A673 (cell line): ENCODE data around the gene WDR87. TPM values are rescaled to one million over a fixed set of nuclear protein-coding genes. Genes with fewer than 3 reads are reported as not detected.

Source experiments
- BruUV-seq: library from RNA; stranded (reverse); fragments of 400-500 nt; replicated peaks from 2 replicates; lab custom pipeline; 2021; lab: Mats Ljungman, UMichigan
- CTCF ChIA-PET: fragments of 300-600 bp; sonication (Branson Sonifier 250); formaldehyde crosslinking; loops from one replicate; lab custom pipeline; 2022; ENCODE audit warnings: antibody characterized with exemption; lab: Charles Lee
- POLR2A ChIA-PET: fragments of 300-600 bp; sonication (Branson Sonifier 250); formaldehyde crosslinking; loops from one replicate; lab custom pipeline; 2022; ENCODE audit warnings: antibody characterized with exemption; ENCODE audit not compliant: low non-redundant PET; lab: Charles Lee
- DNase-seq: peaks from one replicate; pipeline ENCODE4 v3.0.0-alpha.2; 2015; ENCODE audit warnings: low spot score
- H3K27ac ChIP-seq: fragments of 200-600 bp; sonication (generic); 2 replicates; pipeline ENCODE4 v1.5.1; 2016; ENCODE audit warnings: mixed run types, low read depth, mild to moderate bottlenecking, mixed read lengths, antibody characterized with exemption, low read length; ENCODE audit not compliant: poor library complexity, severe bottlenecking
- H3K27me3 ChIP-seq: fragments of 200-600 bp; sonication (generic); replicated peaks from 2 replicates; pipeline ENCODE4 v1.6.1; 2017; ENCODE audit warnings: mixed run types, low read depth, mild to moderate bottlenecking, mixed read lengths, antibody characterized with exemption, low read length; ENCODE audit not compliant: insufficient read depth, poor library complexity
- H3K36me3 ChIP-seq: fragments of 200-600 bp; sonication (generic); 2 replicates; pipeline ENCODE4 v1.6.1; 2016; ENCODE audit warnings: mixed run types, mild to moderate bottlenecking, mixed read lengths, antibody characterized with exemption, low read length; ENCODE audit not compliant: insufficient read depth, poor library complexity, severe bottlenecking
- H3K4me1 ChIP-seq: fragments of 200-600 bp; sonication (generic); 2 replicates; pipeline ENCODE4 v1.6.1; 2017; ENCODE audit warnings: mixed run types, mild to moderate bottlenecking, mixed read lengths, antibody characterized with exemption, low read length; ENCODE audit not compliant: insufficient read depth, poor library complexity, severe bottlenecking
- H3K4me3 ChIP-seq: fragments of 200-600 bp; sonication (generic); 2 replicates; pipeline ENCODE4 v1.5.1; 2016; ENCODE audit warnings: low read depth, mixed run types, mild to moderate bottlenecking, mixed read lengths, low read length; ENCODE audit not compliant: poor library complexity, severe bottlenecking
- H3K9me3 ChIP-seq: fragments of 200-600 bp; sonication (generic); 2 replicates; pipeline ENCODE4 v1.6.1; 2016; ENCODE audit warnings: mixed run types, low read depth, mild to moderate bottlenecking, mixed read lengths, antibody characterized with exemption, low read length; ENCODE audit not compliant: poor library complexity, severe bottlenecking
- EZH2 ChIP-seq: fragments of 200-600 bp; sonication (generic); IDR thresholded peaks from 2 replicates; pipeline ENCODE4 v1.6.1; 2017; ENCODE audit warnings: borderline replicate concordance, low read depth, mild to moderate bottlenecking, mixed read lengths, antibody characterized with exemption, low read length; ENCODE audit not compliant: poor library complexity, severe bottlenecking
- intact Hi-C: fragments of 100-400 bp; cut with micrococcal nuclease; formaldehyde crosslinking; loops from one replicate; pipeline ENCODE4 v1.10.0; 2022; ENCODE audit not compliant: unreplicated experiment
- total RNA-seq: library from RNA; stranded (reverse); gene quantifications from 2 replicates; pipeline ENCODE4 v1.2.3, GENCODE V29; 2021
- TF ChIP-seq, protein P1 (sequence below): fragments of 300-800, 200-600 bp; sonication (generic); conservative IDR thresholded peaks from 2 replicates; pipeline ENCODE4 v1.5.1; 2017; ENCODE audit warnings: low read depth, mild to moderate bottlenecking, antibody characterized with exemption, low read length, moderate library complexity, mixed read lengths

Gene WDR87
- total RNA-seq, 1 experiment from 2014 or later: not detected

DNA sequence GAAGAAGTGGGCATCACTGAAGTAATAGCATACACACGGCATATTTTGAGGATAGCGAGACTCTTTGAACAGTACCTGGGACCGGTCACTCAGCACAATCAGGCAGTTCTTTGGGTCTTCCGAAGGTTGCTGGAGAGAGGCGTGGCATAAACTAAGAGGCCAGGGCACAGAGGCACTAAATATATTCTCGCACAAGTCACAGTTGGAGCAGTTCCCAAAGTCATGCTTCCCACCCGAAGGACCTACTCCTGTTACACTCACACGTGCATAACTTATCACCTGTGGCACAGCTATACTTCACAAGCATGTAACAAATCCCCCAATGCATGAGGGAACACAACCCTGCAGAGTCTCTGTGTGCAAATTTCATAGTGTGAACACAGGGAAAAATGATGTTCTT, 10.2 kb downstream of the WDR87 start:
- ChIA-PET CTCF (interaction anchor here (0.6 kb wide), 1 partner anchor 202 kb away, joined by 10 read pairs; no protein-coding TSS in a partner anchor), POLR2A (no interaction called here)
- no peak for TF ChIP-seq EZH2
- TF ChIP-seq, protein P1, sequence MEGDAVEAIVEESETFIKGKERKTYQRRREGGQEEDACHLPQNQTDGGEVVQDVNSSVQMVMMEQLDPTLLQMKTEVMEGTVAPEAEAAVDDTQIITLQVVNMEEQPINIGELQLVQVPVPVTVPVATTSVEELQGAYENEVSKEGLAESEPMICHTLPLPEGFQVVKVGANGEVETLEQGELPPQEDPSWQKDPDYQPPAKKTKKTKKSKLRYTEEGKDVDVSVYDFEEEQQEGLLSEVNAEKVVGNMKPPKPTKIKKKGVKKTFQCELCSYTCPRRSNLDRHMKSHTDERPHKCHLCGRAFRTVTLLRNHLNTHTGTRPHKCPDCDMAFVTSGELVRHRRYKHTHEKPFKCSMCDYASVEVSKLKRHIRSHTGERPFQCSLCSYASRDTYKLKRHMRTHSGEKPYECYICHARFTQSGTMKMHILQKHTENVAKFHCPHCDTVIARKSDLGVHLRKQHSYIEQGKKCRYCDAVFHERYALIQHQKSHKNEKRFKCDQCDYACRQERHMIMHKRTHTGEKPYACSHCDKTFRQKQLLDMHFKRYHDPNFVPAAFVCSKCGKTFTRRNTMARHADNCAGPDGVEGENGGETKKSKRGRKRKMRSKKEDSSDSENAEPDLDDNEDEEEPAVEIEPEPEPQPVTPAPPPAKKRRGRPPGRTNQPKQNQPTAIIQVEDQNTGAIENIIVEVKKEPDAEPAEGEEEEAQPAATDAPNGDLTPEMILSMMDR: no peak
- Histone ChIP-seq H3K4me1 (no peaks in the 10 kb centered on the region), H3K27me3 (peaks cover 4% of the 10 kb centered on the region), H3K9me3 (no peaks in the 10 kb centered on the region), H3K27ac (no peak overlapping the region), H3K36me3 (no peaks in the 10 kb centered on the region), H3K4me3 (no peak overlapping the region)
- BruUV-seq: no TSS peak
- no peak for DNase-seq
- intact Hi-C loops: no loop called here

DNA sequence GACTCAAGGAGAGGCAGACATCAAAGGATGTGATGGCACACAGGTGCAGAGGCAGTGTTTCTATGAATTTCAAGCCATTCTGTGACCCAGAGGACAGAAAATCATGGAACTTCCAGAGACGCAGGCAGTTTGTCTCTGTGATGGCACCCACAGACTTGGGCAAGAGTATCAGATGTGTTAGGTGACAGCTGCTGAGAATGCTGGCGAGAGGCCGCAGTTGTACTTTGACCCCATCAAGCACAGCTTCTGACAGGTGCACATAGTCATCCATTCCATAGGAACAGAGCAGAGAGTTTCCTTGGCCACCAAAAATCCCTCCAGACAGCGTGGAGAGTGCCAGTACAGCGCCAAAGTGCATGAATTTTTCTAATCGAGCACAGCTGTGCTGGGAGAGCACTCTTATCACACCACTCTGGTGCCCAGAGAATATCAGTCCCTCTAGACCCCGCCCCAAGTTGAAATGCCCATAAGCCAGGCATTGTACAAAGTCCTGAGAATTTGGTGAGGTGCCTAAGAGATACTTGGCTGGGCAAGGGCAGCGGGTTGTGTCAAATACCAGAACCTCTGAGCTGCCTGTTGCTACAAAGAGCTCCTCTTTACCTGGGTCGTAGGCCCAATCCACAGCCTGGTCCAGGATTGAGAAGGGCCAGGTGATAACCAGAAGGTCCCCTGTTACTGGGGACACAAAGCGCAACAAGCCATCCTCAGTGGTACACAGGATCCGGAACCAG, 12.4 kb downstream of the WDR87 start:
- no peaks in the 10 kb centered on the region for H3K36me3 ChIP-seq
- no peak for TF ChIP-seq EZH2
- TF ChIP-seq, protein P1: no peak
- peaks cover 4% of the 10 kb centered on the region for H3K27me3 ChIP-seq
- H3K4me1 ChIP-seq: no peaks in the 10 kb centered on the region
- ChIA-PET POLR2A (no interaction called here), CTCF (no interaction called here)
- H3K9me3 ChIP-seq: no peaks in the 10 kb centered on the region
- DNase-seq: no peak
- no TSS peak for BruUV-seq
- H3K4me3 ChIP-seq: no peak overlapping the region
- no peak overlapping the region for H3K27ac ChIP-seq
- intact Hi-C loops: no loop called here

DNA sequence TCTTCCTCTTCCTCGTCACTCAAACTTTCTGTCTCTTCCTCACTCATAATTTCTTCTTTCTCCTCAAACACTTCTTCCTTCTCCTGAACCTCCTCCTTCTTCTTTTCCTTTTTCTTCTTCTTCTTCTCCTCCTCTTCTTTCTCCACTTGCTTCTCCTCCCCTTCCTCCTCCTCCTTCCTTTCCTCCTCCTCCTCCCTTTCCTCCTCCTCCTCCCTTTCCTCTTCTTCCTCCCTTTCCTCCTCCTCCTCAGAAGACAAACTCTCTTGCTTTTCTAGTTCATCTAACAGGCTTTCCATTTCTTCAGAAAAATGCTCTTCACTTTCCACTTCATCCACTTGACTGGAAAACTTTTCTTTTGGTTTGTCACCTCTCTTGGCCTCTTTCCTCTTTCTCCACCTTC, 19.8 kb downstream of the WDR87 start:
- CTCF ChIA-PET: no interaction called here
- POLR2A ChIA-PET: no interaction called here
- BruUV-seq: no TSS peak
- no peak for DNase-seq
- peaks cover under 1% of the 10 kb centered on the region for H3K9me3 ChIP-seq
- H3K27me3 ChIP-seq: peaks cover 14% of the 10 kb centered on the region
- no peaks in the 10 kb centered on the region for H3K36me3 ChIP-seq
- TF ChIP-seq, protein P1: no peak
- no peak for TF ChIP-seq EZH2
- no peaks in the 10 kb centered on the region for H3K4me1 ChIP-seq
- no peak overlapping the region for H3K27ac ChIP-seq
- intact Hi-C loops: no loop called here
- H3K4me3 ChIP-seq: no peak overlapping the region
